ENCODE measurements around the gene MBLAC1. TPM values are rescaled to one million over a fixed set of nuclear protein-coding genes. Genes with fewer than 3 reads are reported as not detected.
A peak's percentile ranks its signal among the peaks of the same experiment; 100 is the strongest.

MBLAC1 gene
- total and polyA plus RNA-seq, 4 experiments from 2014 or later = 0.77 to 6.8 (median 3.8) TPM

- H3K36me3 Mint-ChIP-seq = peaks cover 38 to 64% of the 10 kb centered on the region in 2 donors
- peak overlapping the region; percentile 39 to 90 (median 44) for H3K27ac Mint-ChIP-seq
- ChIA-PET CTCF (ENCODE audit: partially characterized antibody) (interaction anchor here (1.6 to 3.0 kb wide), 2 partner anchors 8 to 11 kb away, joined by 4 to 19 read pairs; partner anchors contain the start of genes AP4M1 and MCM7), POLR2A (ENCODE audit: partially characterized antibody) (interaction anchor here (0.5 to 6.2 kb wide), 5 partner anchors 10 to 257 kb away, joined by 3 to 83 read pairs (median 3); partner anchors contain the start of genes AP4M1, LAMTOR4 and MCM7)
- intact Hi-C loops (cut with micrococcal nuclease) = no loop called here
- H3K4me1 Mint-ChIP-seq = peaks cover 15 to 38% (median 29%) of the 10 kb centered on the region in 4 donors
- Histone ChIP-seq H3K4me3 (ENCODE audit: low read length in 2 of 2) (no peak overlapping the region), H3K9me3 (ENCODE audit: control insufficient read depth in 1 of 2, low read length in 2 of 2) (no peaks in the 10 kb centered on the region), H3K36me3 (ENCODE audit: insufficient read depth, low read length) (peaks cover 56% of the 10 kb centered on the region), H3K4me1 (ENCODE audit: insufficient read depth, low read length) (peaks cover 16% of the 10 kb centered on the region), H3K27ac (ENCODE audit: low read depth, low read length) (no peak overlapping the region), H3K27me3 (ENCODE audit: insufficient read depth, low read length) (no peaks in the 10 kb centered on the region)
- peak in 1 of 5 donors; percentile 33 for DNase-seq
- H3K9me3 Mint-ChIP-seq = peaks cover 0 to 4% (median 0%) of the 10 kb centered on the region in 8 donors
- peak overlapping the region in 6 of 8 donors; percentile 58 to 94 (median 78) for H3K4me3 Mint-ChIP-seq
- H3K27me3 Mint-ChIP-seq = no peaks in the 10 kb centered on the region
These were observed 36.0 kb upstream of the MBLAC1 start for GRCh38 chr7:100090527-100091410.

GRCh38 chr7:100091411-100092181 lies 35.2 kb upstream of the MBLAC1 start:
- H3K4me3 ChIP-seq (ENCODE audit: low read length in 2 of 2) = no peak overlapping the region
- Mint-ChIP-seq H3K27me3 (no peaks in the 10 kb centered on the region), H3K36me3 (peaks cover 43 to 71% of the 10 kb centered on the region in 2 donors), H3K4me3 (peak overlapping the region in 3 of 8 donors; percentile 19 to 86 (median 43)), H3K9me3 (peaks cover 0 to 4% (median 0%) of the 10 kb centered on the region in 8 donors), H3K27ac (peak overlapping the region in 4 of 7 donors; percentile 19 to 90 (median 59)), H3K4me1 (peaks cover 15 to 41% (median 29%) of the 10 kb centered on the region in 4 donors)
- peaks cover 63% of the 10 kb centered on the region for H3K36me3 ChIP-seq (ENCODE audit: insufficient read depth, low read length)
- H3K27ac ChIP-seq (ENCODE audit: low read depth, low read length) = no peak overlapping the region
- ChIA-PET POLR2A (ENCODE audit: partially characterized antibody) (interaction anchor here (0.9 to 6.2 kb wide), 3 partner anchors 9 to 57 kb away, joined by 4 to 83 read pairs (median 5); partner anchors contain the start of genes AP4M1, LAMTOR4, MBLAC1 and MCM7), CTCF (ENCODE audit: partially characterized antibody) (no interaction called here)
- intact Hi-C loops (cut with micrococcal nuclease) = no loop called here
- H3K4me1 ChIP-seq (ENCODE audit: insufficient read depth, low read length) = peaks cover 16% of the 10 kb centered on the region
- no peaks in the 10 kb centered on the region for H3K27me3 ChIP-seq (ENCODE audit: insufficient read depth, low read length)
- DNase-seq = no peak
- no peaks in the 10 kb centered on the region for H3K9me3 ChIP-seq (ENCODE audit: control insufficient read depth in 1 of 2, low read length in 2 of 2)

GRCh38 chr7:100093054-100093453 lies 33.7 kb upstream of the MBLAC1 start:
- Histone ChIP-seq H3K27me3 (ENCODE audit: insufficient read depth, low read length) (no peaks in the 10 kb centered on the region), H3K9me3 (ENCODE audit: control insufficient read depth in 1 of 2, low read length in 2 of 2) (no peaks in the 10 kb centered on the region), H3K36me3 (ENCODE audit: insufficient read depth, low read length) (peaks cover 75% of the 10 kb centered on the region), H3K4me3 (ENCODE audit: low read length in 2 of 2) (no peak overlapping the region), H3K27ac (ENCODE audit: low read depth, low read length) (no peak overlapping the region), H3K4me1 (ENCODE audit: insufficient read depth, low read length) (peaks cover 17% of the 10 kb centered on the region)
- Mint-ChIP-seq H3K27ac (peak overlapping the region in 1 of 7 donors; percentile 79), H3K27me3 (no peaks in the 10 kb centered on the region), H3K4me3 (peak overlapping the region in 1 of 8 donors; percentile 18), H3K9me3 (peaks cover 0 to 4% (median 0%) of the 10 kb centered on the region in 8 donors), H3K4me1 (peaks cover 16 to 41% (median 25%) of the 10 kb centered on the region in 4 donors), H3K36me3 (peaks cover 54 to 83% of the 10 kb centered on the region in 2 donors)
- intact Hi-C loops (cut with micrococcal nuclease) = no loop called here
- DNase-seq = no peak
- ChIA-PET CTCF (ENCODE audit: partially characterized antibody) (interaction anchor here (1.5 kb wide), 1 partner anchor 10 kb away, joined by 4 read pairs; no protein-coding TSS in a partner anchor), POLR2A (ENCODE audit: partially characterized antibody) (interaction anchor here (2.0 kb wide), 1 partner anchor 34 kb away, joined by 5 read pairs; the partner anchor contains the start of gene MBLAC1)

- Mint-ChIP-seq H3K4me1 (peaks cover 14 to 41% (median 26%) of the 10 kb centered on the region in 4 donors), H3K27ac (peak overlapping the region in 1 of 7 donors; percentile 79), H3K9me3 (peaks cover 0 to 4% (median 0%) of the 10 kb centered on the region in 8 donors), H3K36me3 (peaks cover 57 to 86% of the 10 kb centered on the region in 2 donors), H3K4me3 (peak overlapping the region in 1 of 8 donors; percentile 18), H3K27me3 (no peaks in the 10 kb centered on the region)
- peaks cover 15% of the 10 kb centered on the region for H3K4me1 ChIP-seq (ENCODE audit: insufficient read depth, low read length)
- no peak overlapping the region for H3K27ac ChIP-seq (ENCODE audit: low read depth, low read length)
- H3K9me3 ChIP-seq (ENCODE audit: control insufficient read depth in 1 of 2, low read length in 2 of 2) = no peaks in the 10 kb centered on the region
- H3K36me3 ChIP-seq (ENCODE audit: insufficient read depth, low read length) = peaks cover 79% of the 10 kb centered on the region
- POLR2A ChIA-PET (ENCODE audit: partially characterized antibody) = interaction anchor here (2.0 kb wide), 1 partner anchor 33 kb away, joined by 5 read pairs; the partner anchor contains the start of gene MBLAC1
- no peak for DNase-seq
- H3K4me3 ChIP-seq (ENCODE audit: low read length in 2 of 2) = no peak overlapping the region
- intact Hi-C loops (cut with micrococcal nuclease) = no loop called here
- no peaks in the 10 kb centered on the region for H3K27me3 ChIP-seq (ENCODE audit: insufficient read depth, low read length)
- CTCF ChIA-PET (ENCODE audit: partially characterized antibody) = interaction anchor here (1.5 kb wide), 1 partner anchor 11 kb away, joined by 4 read pairs; no protein-coding TSS in a partner anchor
These were observed 33.3 kb upstream of the MBLAC1 start for GRCh38 chr7:100093498-100093897.

- no peak for DNase-seq
- ChIA-PET POLR2A (ENCODE audit: partially characterized antibody) (interaction anchor here (1.0 to 2.2 kb wide), 2 partner anchors 12 to 26 kb away, joined by 3 to 8 read pairs; no protein-coding TSS in a partner anchor), CTCF (ENCODE audit: partially characterized antibody) (interaction anchor here (1.5 kb wide), 1 partner anchor 11 kb away, joined by 4 read pairs; no protein-coding TSS in a partner anchor)
- Mint-ChIP-seq H3K27ac (no peak overlapping the region), H3K36me3 (peaks cover 62 to 90% of the 10 kb centered on the region in 2 donors), H3K9me3 (peaks cover 0 to 4% (median 0%) of the 10 kb centered on the region in 8 donors), H3K4me1 (peaks cover 18 to 44% (median 28%) of the 10 kb centered on the region in 4 donors), H3K4me3 (no peak overlapping the region), H3K27me3 (no peaks in the 10 kb centered on the region)
- Histone ChIP-seq H3K36me3 (ENCODE audit: insufficient read depth, low read length) (peaks cover 85% of the 10 kb centered on the region), H3K9me3 (ENCODE audit: control insufficient read depth in 1 of 2, low read length in 2 of 2) (no peaks in the 10 kb centered on the region), H3K4me3 (ENCODE audit: low read length in 2 of 2) (no peak overlapping the region), H3K4me1 (ENCODE audit: insufficient read depth, low read length) (peaks cover 19% of the 10 kb centered on the region), H3K27me3 (ENCODE audit: insufficient read depth, low read length) (no peaks in the 10 kb centered on the region), H3K27ac (ENCODE audit: low read depth, low read length) (no peak overlapping the region)
- intact Hi-C loops (cut with micrococcal nuclease) = no loop called here
These were observed 32.8 kb upstream of the MBLAC1 start for GRCh38 chr7:100093925-100094486.

GRCh38 chr7:100095289-100095688 lies 31.5 kb upstream of the MBLAC1 start:
- Histone ChIP-seq H3K4me3 (ENCODE audit: low read length in 2 of 2) (no peak overlapping the region), H3K36me3 (ENCODE audit: insufficient read depth, low read length) (peaks cover 91% of the 10 kb centered on the region), H3K27me3 (ENCODE audit: insufficient read depth, low read length) (no peaks in the 10 kb centered on the region), H3K4me1 (ENCODE audit: insufficient read depth, low read length) (peaks cover 22% of the 10 kb centered on the region), H3K9me3 (ENCODE audit: control insufficient read depth in 1 of 2, low read length in 2 of 2) (no peaks in the 10 kb centered on the region), H3K27ac (ENCODE audit: low read depth, low read length) (no peak overlapping the region)
- peaks cover 19 to 47% (median 30%) of the 10 kb centered on the region in 4 donors for H3K4me1 Mint-ChIP-seq
- H3K4me3 Mint-ChIP-seq = no peak overlapping the region
- peak overlapping the region in 2 of 7 donors; percentile 36 to 54 for H3K27ac Mint-ChIP-seq
- H3K27me3 Mint-ChIP-seq = no peaks in the 10 kb centered on the region
- H3K9me3 Mint-ChIP-seq = peaks cover 0 to 2% (median 0%) of the 10 kb centered on the region in 8 donors
- POLR2A ChIA-PET (ENCODE audit: partially characterized antibody) = interaction anchor here (1.0 to 2.2 kb wide), 5 partner anchors 9 to 33 kb away, joined by 3 to 8 read pairs (median 4); no protein-coding TSS in a partner anchor
- H3K36me3 Mint-ChIP-seq = peaks cover 71 to 94% of the 10 kb centered on the region in 2 donors
- no peak for DNase-seq
- intact Hi-C loops (cut with micrococcal nuclease) = no loop called here
- CTCF ChIA-PET (ENCODE audit: partially characterized antibody) = interaction anchor here (1.0 kb wide), 1 partner anchor 13 kb away, joined by 3 read pairs; no protein-coding TSS in a partner anchor
